BE2C (cell line): ENCODE results near the gene SAXO1.

Experiments
- DNase-seq: peaks from one replicate; pipeline ENCODE4 v3.0.0-alpha.2; 2020
- H3K27me3 ChIP-seq: fragments of 250-450 bp; sonication (Bioruptor Pico); 2 replicates; pipeline ENCODE4 v1.5.1; 2020; ENCODE audit warnings: mild to moderate bottlenecking
- H3K36me3 ChIP-seq: fragments of 250-450 bp; sonication (Bioruptor Pico); 2 replicates; pipeline ENCODE4 v1.5.1; 2020; ENCODE audit warnings: mild to moderate bottlenecking
- H3K4me1 ChIP-seq: fragments of 250-450 bp; sonication (Bioruptor Pico); 2 replicates; pipeline ENCODE4 v1.5.1; 2020
- H3K4me3 ChIP-seq: 2 replicates; pipeline ENCODE4 v1.5.1; 2011; ENCODE audit warnings: low read depth, low read length
- H3K9me3 ChIP-seq: fragments of 250-450 bp; sonication (Bioruptor Pico); 2 replicates; pipeline ENCODE4 v1.5.1; 2020
- TF ChIP-seq, protein P1 (sequence below): IDR thresholded peaks from 2 replicates; pipeline ENCODE4 v1.5.1; 2012; ENCODE audit warnings: mild to moderate bottlenecking, low read depth, low read length

The SAXO1 gene

DNA sequence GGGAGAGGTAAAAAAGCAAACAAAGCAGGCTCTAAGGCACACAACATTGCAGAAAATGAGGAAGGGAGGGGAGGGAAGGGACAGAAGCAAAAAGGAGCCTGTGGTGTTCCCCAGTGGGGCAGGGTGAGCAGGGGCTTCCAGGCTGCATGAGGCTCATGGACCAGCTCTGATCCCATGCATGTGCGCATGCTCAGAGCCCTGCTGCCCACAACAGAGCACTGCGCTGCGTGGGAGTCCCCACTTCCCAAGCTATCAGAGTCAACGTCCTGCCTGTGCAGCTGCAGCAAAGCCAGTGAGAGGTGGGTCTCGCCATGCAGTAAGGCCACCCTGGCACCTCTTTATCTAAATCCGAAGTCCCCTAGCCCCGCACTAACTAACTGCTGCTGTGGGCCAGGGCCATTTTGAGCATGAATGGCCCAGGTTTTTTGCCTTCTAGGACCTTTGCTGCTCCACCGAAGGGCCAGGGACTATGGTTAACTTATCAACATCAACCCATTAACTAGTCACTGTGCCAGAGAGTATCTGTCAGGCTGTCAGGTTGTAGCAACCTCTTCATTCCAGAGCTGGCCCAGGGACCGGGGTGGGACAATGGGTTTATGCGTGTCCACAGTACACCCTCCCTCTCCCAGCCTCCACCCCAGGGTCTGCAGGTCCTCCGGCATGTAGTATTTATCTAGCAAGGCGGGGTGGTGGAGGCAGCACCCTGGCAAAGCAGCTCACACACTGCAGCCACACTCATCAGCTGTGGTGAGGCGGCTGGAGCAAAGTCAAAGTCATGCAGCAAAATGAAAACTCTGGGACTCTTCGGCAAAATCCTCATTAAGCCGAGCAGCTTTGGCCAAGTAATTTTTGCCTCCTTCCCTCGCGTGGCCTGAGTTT is 123.6 kb downstream of the SAXO1 start:
- TF ChIP-seq, protein P1, sequence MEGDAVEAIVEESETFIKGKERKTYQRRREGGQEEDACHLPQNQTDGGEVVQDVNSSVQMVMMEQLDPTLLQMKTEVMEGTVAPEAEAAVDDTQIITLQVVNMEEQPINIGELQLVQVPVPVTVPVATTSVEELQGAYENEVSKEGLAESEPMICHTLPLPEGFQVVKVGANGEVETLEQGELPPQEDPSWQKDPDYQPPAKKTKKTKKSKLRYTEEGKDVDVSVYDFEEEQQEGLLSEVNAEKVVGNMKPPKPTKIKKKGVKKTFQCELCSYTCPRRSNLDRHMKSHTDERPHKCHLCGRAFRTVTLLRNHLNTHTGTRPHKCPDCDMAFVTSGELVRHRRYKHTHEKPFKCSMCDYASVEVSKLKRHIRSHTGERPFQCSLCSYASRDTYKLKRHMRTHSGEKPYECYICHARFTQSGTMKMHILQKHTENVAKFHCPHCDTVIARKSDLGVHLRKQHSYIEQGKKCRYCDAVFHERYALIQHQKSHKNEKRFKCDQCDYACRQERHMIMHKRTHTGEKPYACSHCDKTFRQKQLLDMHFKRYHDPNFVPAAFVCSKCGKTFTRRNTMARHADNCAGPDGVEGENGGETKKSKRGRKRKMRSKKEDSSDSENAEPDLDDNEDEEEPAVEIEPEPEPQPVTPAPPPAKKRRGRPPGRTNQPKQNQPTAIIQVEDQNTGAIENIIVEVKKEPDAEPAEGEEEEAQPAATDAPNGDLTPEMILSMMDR = no peak
- no peaks in the 10 kb centered on the region for H3K36me3 ChIP-seq
- H3K4me1 ChIP-seq = no peaks in the 10 kb centered on the region
- no peak for DNase-seq
- no peaks in the 10 kb centered on the region for H3K9me3 ChIP-seq
- H3K4me3 ChIP-seq = no peak overlapping the region
- H3K27me3 ChIP-seq = peaks cover 16% of the 10 kb centered on the region

DNA sequence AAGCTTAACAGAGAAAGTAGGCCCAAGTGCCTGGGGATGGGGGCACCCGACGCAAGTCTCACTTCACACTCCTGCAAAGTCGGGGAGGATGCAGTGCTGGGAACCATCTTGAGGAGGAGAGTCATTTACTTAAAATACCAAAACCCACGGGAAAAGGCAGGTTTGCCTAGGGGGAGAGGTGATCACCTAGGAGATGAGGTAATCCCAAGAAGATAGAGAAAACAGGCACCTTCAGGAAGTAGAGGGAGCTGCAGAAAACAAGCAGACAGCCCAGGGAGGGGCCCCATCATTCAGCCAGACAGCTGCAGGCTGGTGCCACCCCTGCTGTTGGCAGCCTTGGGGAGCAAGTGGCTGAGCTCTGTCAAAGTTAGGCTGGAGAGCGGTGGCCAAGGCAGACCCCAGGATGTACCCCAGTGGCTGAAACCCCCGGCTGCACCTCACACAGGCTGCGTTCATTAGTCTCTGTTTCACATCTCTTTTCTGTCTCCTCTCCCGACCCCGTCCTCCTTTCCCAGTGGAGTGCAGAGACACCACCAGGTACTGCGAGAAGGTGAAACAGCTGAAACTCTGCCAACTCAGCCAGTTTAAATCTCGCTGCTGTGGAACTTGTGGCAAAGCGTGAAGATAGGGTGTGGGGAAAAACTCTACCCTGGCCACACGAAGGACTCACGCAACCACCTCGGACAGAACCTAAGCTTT is 124.9 kb downstream of the SAXO1 start:
- no peaks in the 10 kb centered on the region for H3K9me3 ChIP-seq
- H3K4me3 ChIP-seq = no peak overlapping the region
- DNase-seq = no peak
- no peaks in the 10 kb centered on the region for H3K36me3 ChIP-seq
- TF ChIP-seq, protein P1 = no peak
- peaks cover 16% of the 10 kb centered on the region for H3K27me3 ChIP-seq
- no peaks in the 10 kb centered on the region for H3K4me1 ChIP-seq

DNA sequence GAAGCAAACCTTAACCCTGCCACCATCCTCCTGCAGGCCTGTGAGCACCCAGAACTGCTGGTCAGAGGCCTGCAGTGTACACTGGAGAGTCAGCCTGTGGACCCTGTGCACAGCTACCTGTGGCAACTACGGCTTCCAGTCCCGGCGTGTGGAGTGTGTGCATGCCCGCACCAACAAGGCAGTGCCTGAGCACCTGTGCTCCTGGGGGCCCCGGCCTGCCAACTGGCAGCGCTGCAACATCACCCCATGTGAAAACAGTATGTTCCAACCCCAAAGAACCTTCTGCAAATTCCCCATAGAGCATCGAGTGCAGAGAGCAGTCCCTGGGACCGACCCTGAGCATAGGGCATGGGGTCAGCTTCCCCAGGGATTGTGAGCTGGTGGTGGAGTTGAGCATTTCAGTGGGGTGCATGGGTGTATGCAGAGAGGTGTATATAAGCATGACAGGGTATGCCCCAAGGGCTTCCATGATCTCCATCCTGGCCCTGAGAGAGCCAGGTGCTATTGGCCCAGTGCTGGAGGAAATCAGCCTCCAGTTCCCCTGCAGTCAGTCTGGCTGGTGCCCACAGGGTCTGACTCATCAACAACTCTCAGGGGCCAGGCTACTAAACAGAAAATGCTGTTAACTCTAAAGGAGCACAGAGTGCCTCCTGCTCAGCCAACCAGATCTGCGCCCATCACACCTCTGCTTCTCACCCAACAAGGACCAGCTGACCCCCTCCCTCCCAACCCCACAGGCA is 126.2 kb downstream of the SAXO1 start:
- no peaks in the 10 kb centered on the region for H3K4me1 ChIP-seq
- H3K4me3 ChIP-seq = no peak overlapping the region
- no peaks in the 10 kb centered on the region for H3K9me3 ChIP-seq
- no peaks in the 10 kb centered on the region for H3K36me3 ChIP-seq
- TF ChIP-seq, protein P1 = no peak
- peaks cover 16% of the 10 kb centered on the region for H3K27me3 ChIP-seq
- DNase-seq = peak; percentile 40

DNA sequence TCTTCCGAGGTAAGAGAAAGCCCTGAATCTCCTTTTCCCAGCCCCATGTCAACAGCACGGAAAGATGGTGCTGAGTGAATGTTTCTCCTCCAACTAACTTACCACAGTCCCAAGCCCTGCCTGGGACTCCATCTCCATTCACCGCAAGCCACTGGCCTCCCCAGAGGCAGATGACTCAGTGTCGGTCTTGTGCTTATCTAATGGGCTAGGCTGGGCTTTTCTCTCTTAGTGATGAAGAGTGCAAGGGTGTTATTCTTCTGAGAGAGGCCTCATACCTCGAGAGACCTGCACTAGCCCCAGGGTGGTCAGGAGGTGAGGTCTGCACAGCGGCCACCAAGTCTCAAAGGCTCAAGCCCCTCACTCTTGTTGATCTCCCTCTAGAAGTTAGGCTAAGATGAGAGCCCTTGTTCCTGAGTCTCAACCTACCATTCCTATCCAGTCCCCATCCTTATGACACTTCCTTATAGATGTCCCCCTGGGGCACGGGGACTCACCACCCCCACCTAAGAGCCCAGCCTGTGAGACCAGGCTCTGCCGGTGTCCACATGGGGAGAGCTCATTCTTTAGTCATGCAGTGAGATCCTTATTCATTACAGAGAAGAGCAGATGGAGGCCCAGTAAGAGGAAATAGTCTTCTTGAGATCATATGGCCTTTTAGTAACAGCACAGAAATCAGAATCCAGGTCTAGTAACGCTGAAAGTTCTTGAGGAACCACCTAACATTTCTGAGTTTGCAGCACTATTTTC is 127.0 kb downstream of the SAXO1 start:
- Histone ChIP-seq H3K4me3 (no peak overlapping the region), H3K4me1 (no peaks in the 10 kb centered on the region), H3K9me3 (no peaks in the 10 kb centered on the region), H3K27me3 (peaks cover 9% of the 10 kb centered on the region), H3K36me3 (no peaks in the 10 kb centered on the region)
- no peak for DNase-seq
- TF ChIP-seq, protein P1 = no peak

DNA sequence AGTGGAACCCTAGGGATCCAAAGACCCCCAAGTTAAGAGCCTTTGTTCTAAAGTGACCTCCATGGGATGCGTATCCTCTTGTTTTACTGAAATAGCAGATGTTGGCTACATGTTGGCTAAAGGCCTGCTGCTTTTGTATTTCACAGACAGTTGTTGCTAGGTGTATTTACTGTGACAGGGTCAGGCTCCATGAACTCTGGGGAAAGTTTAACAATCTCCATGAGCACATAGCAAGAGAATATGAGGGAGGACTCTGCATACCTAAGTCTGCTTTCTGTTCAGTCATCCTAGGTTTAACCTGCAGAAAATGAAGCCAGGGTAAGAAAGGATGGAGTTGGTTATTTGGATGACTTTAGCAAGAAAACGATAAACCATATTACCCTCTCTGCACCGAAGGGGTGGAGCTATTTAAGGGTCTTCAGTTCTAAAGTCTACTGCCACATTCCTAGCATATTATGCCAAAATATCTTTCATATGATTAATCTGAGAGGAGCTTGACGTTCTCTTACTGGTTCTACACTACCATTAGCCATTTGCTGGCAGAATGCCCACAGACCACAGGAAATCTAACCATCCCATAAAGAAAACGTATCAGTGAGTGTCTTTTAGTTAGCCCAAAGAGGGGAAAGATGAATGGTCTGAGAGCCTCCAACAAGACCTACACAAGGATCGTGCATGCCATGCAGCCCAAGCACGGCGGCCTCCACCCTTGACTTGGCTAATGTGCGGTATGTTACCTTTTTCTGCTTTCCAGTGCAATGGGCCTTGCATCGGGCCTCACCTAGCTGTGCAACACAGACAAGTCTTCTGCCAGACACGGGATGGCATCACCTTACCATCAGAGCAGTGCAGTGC is 127.8 kb downstream of the SAXO1 start:
- Histone ChIP-seq H3K36me3 (no peaks in the 10 kb centered on the region), H3K4me3 (no peak overlapping the region), H3K4me1 (no peaks in the 10 kb centered on the region), H3K9me3 (no peaks in the 10 kb centered on the region), H3K27me3 (peaks cover 7% of the 10 kb centered on the region)
- TF ChIP-seq, protein P1 = no peak
- no peak for DNase-seq
